C4-2B (cell line): Measurements from ENCODE around the gene ZNF672.

Experiments
- ZFX ChIP-seq: fragments of 450-650 bp; IDR thresholded peaks from 2 replicates; pipeline ENCODE4 v1.6.1; 2017
- TF ChIP-seq, protein P1 (sequence below): fragments of 450-650 bp; conservative IDR thresholded peaks from 2 replicates; pipeline ENCODE4 v1.5.1; 2017; ENCODE audit warnings: mild to moderate bottlenecking

DNA sequence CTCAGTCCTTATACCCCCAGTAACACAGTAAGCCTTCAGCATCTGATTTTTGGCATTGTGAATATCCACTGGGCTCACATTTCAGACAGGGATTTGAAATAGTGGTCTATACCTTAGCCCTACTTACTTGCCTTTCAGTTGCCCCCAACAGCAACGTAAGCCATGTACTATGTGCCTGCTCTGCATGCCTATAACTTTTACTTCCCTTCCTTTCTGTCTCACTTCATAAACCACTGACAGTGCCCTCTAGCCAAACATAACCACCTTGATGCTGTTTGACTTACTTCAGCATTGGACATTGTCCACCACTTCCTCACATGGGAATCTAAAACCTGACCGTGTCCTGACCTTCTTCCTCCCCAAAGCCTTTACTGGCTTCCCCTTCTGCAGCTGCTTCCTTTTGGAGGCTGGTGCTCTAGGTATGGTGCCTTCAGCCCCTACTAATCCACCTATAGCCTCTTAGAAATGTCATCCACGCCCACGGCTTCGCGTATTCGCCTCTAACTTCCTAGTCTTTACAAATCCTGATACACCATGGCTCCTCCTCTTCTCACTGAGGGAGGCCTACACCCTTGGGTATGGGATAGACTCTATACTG lies 3.6 kb upstream of the ZNF672 start:
- TF ChIP-seq, protein P1, sequence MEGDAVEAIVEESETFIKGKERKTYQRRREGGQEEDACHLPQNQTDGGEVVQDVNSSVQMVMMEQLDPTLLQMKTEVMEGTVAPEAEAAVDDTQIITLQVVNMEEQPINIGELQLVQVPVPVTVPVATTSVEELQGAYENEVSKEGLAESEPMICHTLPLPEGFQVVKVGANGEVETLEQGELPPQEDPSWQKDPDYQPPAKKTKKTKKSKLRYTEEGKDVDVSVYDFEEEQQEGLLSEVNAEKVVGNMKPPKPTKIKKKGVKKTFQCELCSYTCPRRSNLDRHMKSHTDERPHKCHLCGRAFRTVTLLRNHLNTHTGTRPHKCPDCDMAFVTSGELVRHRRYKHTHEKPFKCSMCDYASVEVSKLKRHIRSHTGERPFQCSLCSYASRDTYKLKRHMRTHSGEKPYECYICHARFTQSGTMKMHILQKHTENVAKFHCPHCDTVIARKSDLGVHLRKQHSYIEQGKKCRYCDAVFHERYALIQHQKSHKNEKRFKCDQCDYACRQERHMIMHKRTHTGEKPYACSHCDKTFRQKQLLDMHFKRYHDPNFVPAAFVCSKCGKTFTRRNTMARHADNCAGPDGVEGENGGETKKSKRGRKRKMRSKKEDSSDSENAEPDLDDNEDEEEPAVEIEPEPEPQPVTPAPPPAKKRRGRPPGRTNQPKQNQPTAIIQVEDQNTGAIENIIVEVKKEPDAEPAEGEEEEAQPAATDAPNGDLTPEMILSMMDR: no peak
- no peak for TF ChIP-seq ZFX
